RPMI7951 (cell line): Measurements from ENCODE around the gene SLC25A21. TPM values are rescaled to one million over a fixed set of nuclear protein-coding genes. Genes with fewer than 3 reads are reported as not detected.
A peak's percentile ranks its signal among the peaks of the same experiment; 100 is the strongest.

Experiments
- DNase-seq: peaks from one replicate; pipeline ENCODE4 v3.0.0-alpha.2; 2012; ENCODE audit warnings: low read depth
- total RNA-seq: library from RNA; depleted of rRNA; stranded (reverse); fragments of >200 nt; shearing (Covaris generic); gene quantifications from 2 replicates; pipeline ENCODE4 v1.2.3, GENCODE V29; 2014

The SLC25A21 gene
- total RNA-seq, 1 experiment from 2014 or later: 0.84 TPM

- DNase-seq: no peak
Observed at GRCh38 chr14:37046815-37047214, 125.6 kb downstream of the SLC25A21 start.

GRCh38 chr14:37045340-37046061 lies 126.9 kb downstream of the SLC25A21 start:
- DNase-seq: no peak

GRCh38 chr14:37037636-37038387 lies 134.6 kb downstream of the SLC25A21 start:
- no peak for DNase-seq

- DNase-seq: no peak
Observed at GRCh38 chr14:37036669-37037341, 135.6 kb downstream of the SLC25A21 start.

- DNase-seq: no peak
Observed at GRCh38 chr14:37035401-37035800, 137.0 kb downstream of the SLC25A21 start.

- peak; percentile 50 for DNase-seq
Observed at GRCh38 chr14:37034410-37035285, 137.8 kb downstream of the SLC25A21 start.

GRCh38 chr14:37032863-37033262 lies 139.5 kb downstream of the SLC25A21 start:
- DNase-seq: no peak

- DNase-seq: no peak
Observed at GRCh38 chr14:37027188-37027824, 145.1 kb downstream of the SLC25A21 start.

- no peak for DNase-seq
Observed at GRCh38 chr14:37023875-37024565, 148.4 kb downstream of the SLC25A21 start.

GRCh38 chr14:37021390-37021789 lies 151.0 kb downstream of the SLC25A21 start:
- DNase-seq: no peak

- DNase-seq: no peak
Observed at GRCh38 chr14:37019488-37019887, 152.9 kb downstream of the SLC25A21 start.

GRCh38 chr14:37018571-37019240 lies 153.7 kb downstream of the SLC25A21 start:
- no peak for DNase-seq

- no peak for DNase-seq
Observed at GRCh38 chr14:37013078-37013477, 159.3 kb downstream of the SLC25A21 start.

- no peak for DNase-seq
Observed at GRCh38 chr14:36998686-36999085, 173.7 kb downstream of the SLC25A21 start.

- DNase-seq: no peak
Observed at GRCh38 chr14:36997843-36998242, 174.6 kb downstream of the SLC25A21 start.

- DNase-seq: no peak
Observed at GRCh38 chr14:36996857-36997590, 175.4 kb downstream of the SLC25A21 start.

- DNase-seq: peak; percentile 6
Observed at GRCh38 chr14:36996133-36996856, 176.1 kb downstream of the SLC25A21 start.

GRCh38 chr14:36989806-36990205 lies 182.6 kb downstream of the SLC25A21 start:
- no peak for DNase-seq

- DNase-seq: no peak
Observed at GRCh38 chr14:36988989-36989388, 183.4 kb downstream of the SLC25A21 start.
